ENCODE data around the gene NMBR.
A peak's percentile ranks its signal among the peaks of the same experiment; 100 is the strongest.
"Not testable (repeated sequence)": the region's sequence is repeated elsewhere in the genome, so short reads cannot be mapped to it uniquely, and the experiment has no call there.

The NMBR gene

GRCh38 chr6:142162780-142163179 lies 15.9 kb upstream of the NMBR start:
- no peak for TF ChIP-seq Cebpa-rat (IDR thresholded peaks at IDR 0.05)
- peaks cover 22 to 45% (median 32%) of the 10 kb centered on the region in 11 experiments for H3K36me3 ChIP-seq
- H3K4me1 ChIP-seq: no peaks in the 10 kb centered on the region
- no peak overlapping the region for H3K4me2 ChIP-seq
- H3K27ac ChIP-seq: no peak overlapping the region
- H3K9me3 ChIP-seq (replicated peaks in 1 of 11): no peaks in the 10 kb centered on the region; a peak in 1 of 22 replicates
- H3K9ac ChIP-seq: no peak overlapping the region
- H4K20me1 ChIP-seq: peaks cover 50 to 100% (median 91%) of the 10 kb centered on the region in 11 experiments; a peak in 21 of 22 replicates
- H3K4me3 ChIP-seq: no peak overlapping the region
- H3K27me3 ChIP-seq: no peaks in the 10 kb centered on the region

- not testable (repeated sequence) for H3K4me1 ChIP-seq; H3K27ac ChIP-seq; H3K4me3 ChIP-seq; H3K27me3 ChIP-seq; H3K4me2 ChIP-seq; H3K9me3 ChIP-seq (replicated peaks in 1 of 11); H3K9ac ChIP-seq
- H4K20me1 ChIP-seq: peaks cover 32 to 98% (median 86%) of the 10 kb centered on the region in 11 experiments; a peak in 20 of 22 replicates
- H3K36me3 ChIP-seq: peaks cover 6 to 34% (median 25%) of the 10 kb centered on the region in 11 experiments; a peak in 19 of 22 replicates
Measured at GRCh38 chr6:142156758-142157068, 9.8 kb upstream of the NMBR start.

GRCh38 chr6:142155895-142156757 lies 9.2 kb upstream of the NMBR start:
- Histone ChIP-seq H3K36me3 (peaks cover 9 to 40% (median 29%) of the 10 kb centered on the region in 11 experiments; a peak in 19 of 22 replicates), H4K20me1 (peaks cover 38 to 99% (median 91%) of the 10 kb centered on the region in 11 experiments; a peak in 20 of 22 replicates), H3K27me3 (no peaks in the 10 kb centered on the region), H3K9me3 (replicated peaks in 1 of 11) (no peaks in the 10 kb centered on the region; a peak in 1 of 22 replicates), H3K27ac (no peak overlapping the region), H3K4me1 (peaks cover 0 to 7% (median 0%) of the 10 kb centered on the region in 10 experiments; a peak in 4 of 20 replicates), H3K4me3 (no peak overlapping the region), H3K9ac (no peak overlapping the region), H3K4me2 (peak overlapping the region in 2 of 11 experiments; percentile 2 to 42; a peak in 2 of 22 replicates)
- no peak for TF ChIP-seq Cebpa-rat (IDR thresholded peaks at IDR 0.05)

- peaks cover 0 to 10% (median 0%) of the 10 kb centered on the region in 10 experiments; a peak in 6 of 20 replicates for H3K4me1 ChIP-seq
- H3K9ac ChIP-seq: no peak overlapping the region
- H3K4me2 ChIP-seq: no peak overlapping the region
- H3K9me3 ChIP-seq (replicated peaks in 1 of 11): peaks cover 0 to 4% (median 0%) of the 10 kb centered on the region in 11 experiments; a peak in 2 of 22 replicates
- TF ChIP-seq Cebpa-rat (IDR thresholded peaks at IDR 0.05): no peak
- peaks cover 40 to 99% (median 91%) of the 10 kb centered on the region in 11 experiments; a peak in 21 of 22 replicates for H4K20me1 ChIP-seq
- no peak overlapping the region for H3K27ac ChIP-seq
- H3K36me3 ChIP-seq: peaks cover 14 to 43% (median 36%) of the 10 kb centered on the region in 11 experiments
- no peak overlapping the region for H3K4me3 ChIP-seq
- no peaks in the 10 kb centered on the region for H3K27me3 ChIP-seq
Measured at GRCh38 chr6:142155091-142155490, 8.2 kb upstream of the NMBR start.

- no peaks in the 10 kb centered on the region for H3K27me3 ChIP-seq
- peaks cover 34 to 98% (median 87%) of the 10 kb centered on the region in 11 experiments; a peak in 20 of 22 replicates for H4K20me1 ChIP-seq
- no peak overlapping the region for H3K9ac ChIP-seq
- peaks cover 0 to 18% (median under 1%) of the 10 kb centered on the region in 10 experiments; a peak in 8 of 20 replicates for H3K4me1 ChIP-seq
- H3K4me2 ChIP-seq: no peak overlapping the region
- H3K27ac ChIP-seq: no peak overlapping the region
- TF ChIP-seq Cebpa-rat (IDR thresholded peaks at IDR 0.05): no peak
- H3K4me3 ChIP-seq: no peak overlapping the region
- peaks cover 11 to 41% (median 36%) of the 10 kb centered on the region in 11 experiments; a peak in 21 of 22 replicates for H3K36me3 ChIP-seq
- H3K9me3 ChIP-seq (replicated peaks in 1 of 11): peaks cover 0 to 4% (median 0%) of the 10 kb centered on the region in 11 experiments; a peak in 2 of 22 replicates
Measured at GRCh38 chr6:142154336-142154735, 7.4 kb upstream of the NMBR start.

GRCh38 chr6:142153196-142153595 lies 6.3 kb upstream of the NMBR start:
- Histone ChIP-seq H3K4me2 (no peak overlapping the region), H4K20me1 (peaks cover 28 to 97% (median 88%) of the 10 kb centered on the region in 11 experiments; a peak in 19 of 22 replicates), H3K9ac (no peak overlapping the region), H3K27me3 (no peaks in the 10 kb centered on the region), H3K27ac (no peak overlapping the region), H3K4me1 (peaks cover 9 to 29% (median 11%) of the 10 kb centered on the region in 10 experiments), H3K4me3 (no peak overlapping the region), H3K36me3 (peaks cover 11 to 42% (median 33%) of the 10 kb centered on the region in 11 experiments; a peak in 19 of 22 replicates), H3K9me3 (replicated peaks in 1 of 11) (peaks cover 0 to 4% (median 0%) of the 10 kb centered on the region in 11 experiments; a peak in 2 of 22 replicates)
- TF ChIP-seq Cebpa-rat (IDR thresholded peaks at IDR 0.05): no peak

GRCh38 chr6:142152746-142153145 lies 5.8 kb upstream of the NMBR start:
- H3K9ac ChIP-seq: no peak overlapping the region
- H4K20me1 ChIP-seq: peaks cover 26 to 97% (median 88%) of the 10 kb centered on the region in 11 experiments; a peak in 19 of 22 replicates
- H3K27me3 ChIP-seq: no peaks in the 10 kb centered on the region
- TF ChIP-seq Cebpa-rat (IDR thresholded peaks at IDR 0.05): no peak
- no peak overlapping the region for H3K4me2 ChIP-seq
- peaks cover 11 to 42% (median 32%) of the 10 kb centered on the region in 11 experiments; a peak in 18 of 22 replicates for H3K36me3 ChIP-seq
- H3K9me3 ChIP-seq (replicated peaks in 1 of 11): peaks cover 0 to 4% (median 0%) of the 10 kb centered on the region in 11 experiments; a peak in 2 of 22 replicates
- H3K4me3 ChIP-seq: no peak overlapping the region
- peaks cover 12 to 33% (median 15%) of the 10 kb centered on the region in 10 experiments for H3K4me1 ChIP-seq
- no peak overlapping the region for H3K27ac ChIP-seq

- H3K27ac ChIP-seq; H3K9me3 ChIP-seq (replicated peaks in 1 of 11); H3K9ac ChIP-seq; H4K20me1 ChIP-seq; H3K4me1 ChIP-seq; H3K4me2 ChIP-seq; H3K4me3 ChIP-seq; H3K36me3 ChIP-seq; H3K27me3 ChIP-seq: not testable (repeated sequence)
Measured at GRCh38 chr6:142141531-142141930, 5.4 kb downstream of the NMBR start.

GRCh38 chr6:142138876-142139275 lies 8.0 kb downstream of the NMBR start:
- no peak for TF ChIP-seq Cebpa-rat (IDR thresholded peaks at IDR 0.05)
- H3K27ac ChIP-seq: no peak overlapping the region
- no peak overlapping the region for H3K4me3 ChIP-seq
- H4K20me1 ChIP-seq: no peaks in the 10 kb centered on the region
- no peak overlapping the region for H3K9ac ChIP-seq
- H3K27me3 ChIP-seq: no peaks in the 10 kb centered on the region
- no peaks in the 10 kb centered on the region for H3K9me3 ChIP-seq (replicated peaks in 1 of 11)
- H3K36me3 ChIP-seq: no peaks in the 10 kb centered on the region
- H3K4me2 ChIP-seq: no peak overlapping the region
- H3K4me1 ChIP-seq: no peaks in the 10 kb centered on the region

Data from BLaER1 treated with 17β-estradiol and CSF1 and Interleukin-3, amounts not matched to agents 10 nM and 100 nM (cell line).